H1 (cell line): ENCODE measurements around the gene ATF7. TPM values are rescaled to one million over a fixed set of nuclear protein-coding genes. Genes with fewer than 3 reads are reported as not detected.

Experiments used
- CTCF ChIA-PET: fragments of 300-600 bp; sonication (Branson Sonifier 250); formaldehyde crosslinking; loops from one replicate; lab custom pipeline; 2021; ENCODE audit not compliant: partially characterized antibody; lab: Charles Lee
- POLR2A ChIA-PET: fragments of 300-600 bp; sonication (Branson Sonifier 250); formaldehyde crosslinking; loops from one replicate; lab custom pipeline; 2021; ENCODE audit warnings: inconsistent platforms; ENCODE audit not compliant: partially characterized antibody; lab: Charles Lee
- DNase-seq, 2 experiments: peaks; one replicate each; pipeline versions ENCODE4 v3.0.0 to v3.0.0-alpha.2; 2010 to 2022; ENCODE audit warnings: low spot score in 2 of 2, low read depth in 1 of 2, mixed read lengths in 1 of 2
- FAIRE-seq: peaks from 2 replicates; lab custom pipeline; 2011; peaks lifted over from hg19 to GRCh38; lab: Jason Lieb, UNC
- H2AFZ ChIP-seq: 2 replicates; pipeline ENCODE4 v1.8.1; 2012; ENCODE audit warnings: low read length, inconsistent platforms
- H2AK5ac ChIP-seq: 2 replicates; pipeline ENCODE4 v1.6.1; 2013; ENCODE audit warnings: low read depth, low read length
- H2BK120ac ChIP-seq: replicated peaks from 2 replicates; pipeline ENCODE3; 2013; ENCODE audit warnings: low read depth, low read length, inconsistent platforms
- H2BK12ac ChIP-seq: 2 replicates; pipeline ENCODE4 v1.6.1; 2013; ENCODE audit warnings: low read depth, low read length
- H2BK15ac ChIP-seq: 2 replicates; pipeline ENCODE4 v1.6.1; 2013; ENCODE audit warnings: low read length
- H2BK20ac ChIP-seq: 2 replicates; pipeline ENCODE4 v1.6.1; 2013; ENCODE audit warnings: low read length
- H2BK5ac ChIP-seq: 2 replicates; pipeline ENCODE4 v1.6.1; 2013; ENCODE audit warnings: low read depth, low read length
- H3K14ac ChIP-seq: 2 replicates; pipeline ENCODE4 v1.6.1; 2013; ENCODE audit warnings: inconsistent platforms; ENCODE audit not compliant: insufficient read length
- H3K18ac ChIP-seq: 2 replicates; pipeline ENCODE4 v1.6.1; 2013; ENCODE audit warnings: low read length; ENCODE audit errors: extremely low read depth
- H3K23ac ChIP-seq: 2 replicates; pipeline ENCODE4 v1.6.1; 2013; ENCODE audit warnings: inconsistent platforms; ENCODE audit not compliant: insufficient read length
- H3K23me2 ChIP-seq: 2 replicates; pipeline ENCODE4 v1.6.1; 2013; ENCODE audit warnings: low read depth, low read length
- H3K27ac ChIP-seq: 2 replicates; pipeline ENCODE4 v1.6.1; 2011; ENCODE audit warnings: low read depth, low read length, inconsistent platforms
- H3K27me3 ChIP-seq, 4 experiments: replicated peaks in 1 of 4; 1 replicate in 1 of 4; 2 replicates in 3 of 4; pipeline versions ENCODE4 v1.6.1 to v1.8.1; 2011 to 2013; ENCODE audit warnings: low read length in 3 of 4, mild to moderate bottlenecking in 3 of 4, inconsistent platforms in 2 of 4, mixed read lengths in 2 of 4, moderate library complexity in 1 of 4; ENCODE audit not compliant: control insufficient read depth in 3 of 4, insufficient read depth in 3 of 4; ENCODE audit errors: extremely low read depth in 1 of 4
- H3K36me3 ChIP-seq, 4 experiments: 2 replicates each; pipeline versions ENCODE4 v1.6.1 to v1.8.1; 2011 to 2013; ENCODE audit warnings: mild to moderate bottlenecking in 4 of 4, low read length in 3 of 4, moderate library complexity in 2 of 4, control low read depth in 1 of 4, inconsistent platforms in 1 of 4; ENCODE audit not compliant: insufficient read depth in 4 of 4, control insufficient read depth in 2 of 4
- H3K4ac ChIP-seq: replicated peaks from 2 replicates; pipeline ENCODE3; 2013; ENCODE audit warnings: low read length, low read depth, mixed read lengths, inconsistent platforms; ENCODE audit not compliant: insufficient read length
- H3K4me1 ChIP-seq, 4 experiments: replicated peaks in 1 of 4; 1 replicate in 1 of 4; 2 replicates in 3 of 4; pipeline versions ENCODE4 v1.6.1 to v1.8.1; 2011 to 2013; ENCODE audit warnings: low read length in 3 of 4, inconsistent platforms in 2 of 4, mixed read lengths in 1 of 4; ENCODE audit not compliant: insufficient read depth in 4 of 4, control insufficient read depth in 3 of 4
- H3K4me2 ChIP-seq, 2 experiments: 2 replicates each; pipeline versions ENCODE4 v1.6.1 to v1.8.1; 2011 to 2013; ENCODE audit warnings: low read depth in 2 of 2, low read length in 2 of 2, control low read depth in 1 of 2, inconsistent platforms in 1 of 2, mild to moderate bottlenecking in 1 of 2; ENCODE audit not compliant: insufficient read depth in 1 of 2
- H3K4me3 ChIP-seq, 4 experiments: fragments of 200-600, 300-600 bp in 1 of 4; sonication (generic), shearing (Covaris generic), sonication (Bioruptor Twin) in 1 of 4; 2 replicates each; pipeline versions ENCODE4 v1.5.1 to v1.8.1; 2011 to 2016; ENCODE audit warnings: low read length in 4 of 4, low read depth in 3 of 4, control low read depth in 2 of 4, inconsistent platforms in 2 of 4, mild to moderate bottlenecking in 2 of 4, mixed read lengths in 1 of 4, moderate library complexity in 1 of 4; ENCODE audit not compliant: insufficient read depth in 2 of 4; ENCODE audit errors: extremely low read depth in 1 of 4
- H3K56ac ChIP-seq: replicated peaks from 2 replicates; pipeline ENCODE3; 2013; ENCODE audit warnings: low read depth, mild to moderate bottlenecking, mixed read lengths, low read length, inconsistent platforms; ENCODE audit not compliant: insufficient read length
- H3K79me1 ChIP-seq: 2 replicates; pipeline ENCODE4 v1.6.1; 2013; ENCODE audit warnings: low read depth, low read length, control low read depth
- H3K79me2 ChIP-seq, 2 experiments: 2 replicates each; pipeline versions ENCODE4 v1.6.1 to v1.8.1; 2012 to 2013; ENCODE audit warnings: low read length in 2 of 2, mild to moderate bottlenecking in 2 of 2, inconsistent platforms in 1 of 2; ENCODE audit not compliant: insufficient read depth in 2 of 2, control insufficient read depth in 1 of 2
- H3K9ac ChIP-seq, 4 experiments: replicated peaks in 1 of 4; 1 replicate in 1 of 4; 2 replicates in 3 of 4; pipeline versions ENCODE4 v1.6.1 to v1.8.1; 2011 to 2013; ENCODE audit warnings: low read depth in 3 of 4, low read length in 3 of 4, control low read depth in 2 of 4, mild to moderate bottlenecking in 2 of 4, moderate library complexity in 2 of 4, inconsistent platforms in 1 of 4; ENCODE audit errors: extremely low read depth in 1 of 4
- H3K9me3 ChIP-seq, 2 experiments: 2 replicates each; pipeline versions ENCODE4 v1.6.1 to v1.8.1; 2012 to 2013; ENCODE audit warnings: mild to moderate bottlenecking in 2 of 2, moderate library complexity in 2 of 2, control low read depth in 1 of 2, inconsistent platforms in 1 of 2, low read depth in 1 of 2, low read length in 1 of 2, mixed read lengths in 1 of 2; ENCODE audit not compliant: insufficient read depth in 2 of 2
- H4K20me1 ChIP-seq, 2 experiments: replicated peaks in 1 of 2; 2 replicates each; pipeline versions ENCODE3 to v1.8.1; 2011 to 2013; ENCODE audit warnings: inconsistent platforms in 2 of 2, low read length in 2 of 2, mild to moderate bottlenecking in 1 of 2; ENCODE audit not compliant: insufficient read depth in 2 of 2, control insufficient read depth in 1 of 2
- H4K5ac ChIP-seq: 2 replicates; pipeline ENCODE4 v1.6.1; 2013; ENCODE audit warnings: low read length, low read depth, mixed read lengths, inconsistent platforms; ENCODE audit not compliant: insufficient read length
- H4K8ac ChIP-seq: 2 replicates; pipeline ENCODE4 v1.8.0; 2013; ENCODE audit warnings: mild to moderate bottlenecking, moderate library complexity, low read length, inconsistent platforms; ENCODE audit not compliant: insufficient read depth; ENCODE audit errors: extremely low read depth
- H4K91ac ChIP-seq: replicated peaks from 2 replicates; pipeline ENCODE3; 2013; ENCODE audit warnings: low read length, mixed read lengths, inconsistent platforms; ENCODE audit not compliant: insufficient read length
- BCL11A ChIP-seq, 2 experiments: IDR thresholded peaks; one replicate each; pipeline ENCODE4 v1.6.1; 2011; ENCODE audit warnings: low read depth in 2 of 2, low read length in 2 of 2, mild to moderate bottlenecking in 2 of 2
- BRCA1 ChIP-seq: IDR thresholded peaks from 2 replicates; pipeline ENCODE4 v1.6.1; 2012; ENCODE audit warnings: low read depth, low read length, improper control_type of control experiment
- CHD1 ChIP-seq: IDR thresholded peaks from 2 replicates; pipeline ENCODE4 v1.6.1; 2012; ENCODE audit warnings: low read depth, low read length, improper control_type of control experiment
- EZH2 ChIP-seq: fragments of 200-600 bp; sonication (generic); IDR thresholded peaks from 2 replicates; pipeline ENCODE4 v1.7.1; 2012; ENCODE audit warnings: low read depth, mild to moderate bottlenecking, moderate library complexity, low read length, inconsistent platforms; ENCODE audit not compliant: severe bottlenecking
- FOSL1 ChIP-seq: IDR thresholded peaks from 2 replicates; pipeline ENCODE4 v1.6.1; 2011; ENCODE audit warnings: mild to moderate bottlenecking, low read depth, low read length, moderate library complexity; ENCODE audit not compliant: insufficient read depth
- KDM4A ChIP-seq: IDR thresholded peaks from one replicate; pipeline ENCODE4 v1.7.1; 2012; ENCODE audit warnings: low read depth, mild to moderate bottlenecking, moderate library complexity, low read length, inconsistent platforms; ENCODE audit not compliant: severe bottlenecking
- KDM5A ChIP-seq: fragments of 200-600 bp; IDR thresholded peaks from 2 replicates; pipeline ENCODE4 v1.7.1; 2012; ENCODE audit warnings: mild to moderate bottlenecking, low read length, inconsistent platforms, mixed read lengths
- MAFK ChIP-seq: IDR thresholded peaks from 2 replicates; pipeline ENCODE4 v1.6.1; 2012; ENCODE audit warnings: low read depth, mild to moderate bottlenecking, improper control_type of control experiment, low read length
- PHF8 ChIP-seq: fragments of 200-600 bp; sonication (generic); conservative IDR thresholded peaks from 2 replicates; pipeline ENCODE4 v1.7.1; 2012; ENCODE audit warnings: low read depth, mild to moderate bottlenecking, inconsistent platforms, low read length, moderate library complexity
- RNF2 ChIP-seq: fragments of 200-900, 300-1000 bp; sonication (generic); IDR thresholded peaks from 2 replicates; pipeline ENCODE4 v1.7.1; 2016; ENCODE audit warnings: borderline replicate concordance, low read depth, mild to moderate bottlenecking, antibody characterized with exemption, low read length; ENCODE audit not compliant: poor library complexity, severe bottlenecking; ENCODE audit errors: missing control alignments
- RXRA ChIP-seq: IDR thresholded peaks from 2 replicates; pipeline ENCODE4 v1.6.1; 2011; ENCODE audit warnings: low read depth, mild to moderate bottlenecking, low read length, moderate library complexity; ENCODE audit not compliant: insufficient read depth
- SIN3A ChIP-seq, 2 experiments: IDR thresholded peaks in 1 of 2; conservative IDR thresholded peaks in 1 of 2; 2 replicates each; pipeline ENCODE4 v1.6.1; 2011 to 2012; ENCODE audit warnings: low read length in 2 of 2, improper control_type of control experiment in 1 of 2, low read depth in 1 of 2, mild to moderate bottlenecking in 1 of 2
- SP1 ChIP-seq: IDR thresholded peaks from 2 replicates; pipeline ENCODE4 v1.6.1; 2011; ENCODE audit warnings: low read depth, low read length
- WGBS, 2 experiments: shearing (Covaris generic) in 1 of 2; methylation state at CpG; one replicate each; pipeline versions ENCODE4 v1.1.6 to v1.1.7; 2013 to 2015; ENCODE audit warnings: low lambda C conversion rate in 2 of 2, mixed read lengths in 2 of 2, inconsistent platforms in 1 of 2, low coverage in 1 of 2, missing lambda C conversion rate in 1 of 2; ENCODE audit not compliant: insufficient replicate concordance in 2 of 2, insufficient coverage in 1 of 2, insufficient read length in 1 of 2; ENCODE audit errors: extremely low coverage in 1 of 2, missing lambda C conversion rate in 1 of 2; 5-methylcytosine and 5-hydroxymethylcytosine counted together
- polyA plus RNA-seq, 7 experiments: library from polyadenylated mRNA; depleted of rRNA in 3 of 7; stranded (reverse) in 5 of 7; unstranded in 2 of 7; fragments of >200 nt in 5 of 7; fragments of 200-250 nt in 2 of 7; gene quantifications; 1 replicate in 5 of 7; 2 replicates in 1 of 7; 4 replicates in 1 of 7; pipeline versions ENCODE4 v1.2.1 to v1.2.3, GENCODE V29; 2011 to 2013; ENCODE audit warnings: missing spikeins in 2 of 7, mixed read lengths in 2 of 7
- total RNA-seq: library from RNA; stranded (reverse); fragmentation: NEBNext Ultra II Directional; extraction: Animal tissue kit (Norgen Biotek cat#: 25700); gene quantifications from 2 replicates; pipeline ENCODE4 v1.2.1, GENCODE V29; 2021
- TF ChIP-seq, protein P1 (sequence below): IDR thresholded peaks from 2 replicates; pipeline ENCODE4 v1.6.1; 2012; ENCODE audit warnings: inconsistent platforms

Gene ATF7
- total and polyA plus RNA-seq, 2 of the 8 experiments (the other 6 are each of a cell fraction or from before 2014, with no cell fraction given): 10.1 to 16.6 TPM

DNA sequence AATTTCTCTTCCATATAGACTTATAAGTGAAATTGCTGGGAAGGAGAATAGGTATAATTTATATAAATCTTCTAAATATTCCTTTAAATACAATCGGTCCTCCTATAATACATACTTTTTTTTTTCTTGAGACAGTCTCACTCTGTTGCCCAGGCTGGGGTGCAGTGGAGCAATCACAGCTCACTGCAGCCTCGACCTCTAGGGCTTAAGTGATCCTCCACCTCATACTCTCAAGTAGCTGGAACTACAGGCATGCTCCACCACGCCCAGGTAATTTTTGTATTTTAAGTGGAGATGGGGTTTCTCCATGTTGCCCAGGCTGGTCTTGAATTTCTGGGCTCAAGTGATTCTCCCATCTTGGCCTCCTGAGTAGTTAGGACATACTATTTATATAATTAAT, 89.2 kb downstream of the ATF7 start:
- Histone ChIP-seq H3K23me2 (no peaks in the 10 kb centered on the region), H2BK12ac (no peak overlapping the region), H3K27me3 (no peaks in the 10 kb centered on the region), H2AFZ (no peak overlapping the region), H3K4me2 (no peak overlapping the region), H4K5ac (no peak overlapping the region), H3K4me3 (no peak overlapping the region), H4K8ac (no peak overlapping the region), H3K56ac (no peak overlapping the region), H3K79me2 (no peaks in the 10 kb centered on the region), H3K79me1 (no peaks in the 10 kb centered on the region), H3K23ac (no peak overlapping the region), H4K91ac (no peak overlapping the region), H3K18ac (no peak overlapping the region), H2BK15ac (no peak overlapping the region), H3K4me1 (no peaks in the 10 kb centered on the region), H3K36me3 (peaks cover 2 to 16% (median 8%) of the 10 kb centered on the region in 4 experiments; a peak in 7 of 8 replicates), H2AK5ac (no peak overlapping the region), H4K20me1 (no peaks in the 10 kb centered on the region), H3K27ac (no peak overlapping the region), H3K4ac (no peak overlapping the region), H2BK5ac (no peak overlapping the region), H3K9me3 (no peaks in the 10 kb centered on the region), H2BK120ac (no peak overlapping the region), H3K14ac (no peak overlapping the region), H3K9ac (no peak overlapping the region), H2BK20ac (no peak overlapping the region)
- POLR2A ChIA-PET: no interaction called here
- 86% methylated on average over 3 of the region's 3 CpGs; no CpG with 5 or more reads in 1 of the 2 experiments for WGBS, 2 experiments
- CTCF ChIA-PET: interaction anchor here (1.0 kb wide), 1 partner anchor 209 kb away, joined by 4 read pairs; no protein-coding TSS in a partner anchor
- DNase-seq (no peak), FAIRE-seq (no peak)
- TF ChIP-seq RNF2 (no peak), BCL11A (IDR thresholded peaks at IDR 0.05; ENCODE audit: low read depth in 2 of 2, low read length in 2 of 2) (no peak), SP1 (no peak), PHF8 (no peak), CHD1 (no peak), MAFK (no peak), RXRA (no peak), KDM4A (no peak), SIN3A (conservative IDR thresholded peaks at IDR 0.05 in 1 of 2, IDR thresholded peaks at IDR 0.05 in 1 of 2; ENCODE audit: low read depth in 1 of 2, low read length in 2 of 2) (no peak), BRCA1 (no peak), KDM5A (no peak), FOSL1 (no peak), EZH2 (no peak)
- TF ChIP-seq, protein P1, sequence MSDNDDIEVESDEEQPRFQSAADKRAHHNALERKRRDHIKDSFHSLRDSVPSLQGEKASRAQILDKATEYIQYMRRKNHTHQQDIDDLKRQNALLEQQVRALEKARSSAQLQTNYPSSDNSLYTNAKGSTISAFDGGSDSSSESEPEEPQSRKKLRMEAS: no peak
